T-helper 9 cell (primary cell): Measurements from ENCODE around the gene MLN.

Experiments
- DNase-seq: peaks from one replicate; pipeline ENCODE4 v3.0.0-alpha.2; 2020

Gene MLN

GRCh38 chr6:33813990-33814985 lies 10.5 kb upstream of the MLN start:
- DNase-seq = no peak

- no peak for DNase-seq
Measured at GRCh38 chr6:33813246-33813904, 9.6 kb upstream of the MLN start.

- DNase-seq = no peak
Measured at GRCh38 chr6:33812669-33813068, 8.9 kb upstream of the MLN start.

GRCh38 chr6:33809594-33809993 lies 5.8 kb upstream of the MLN start:
- DNase-seq = no peak

- DNase-seq = no peak
Measured at GRCh38 chr6:33808641-33809180, 4.9 kb upstream of the MLN start.

- DNase-seq = no peak
Measured at GRCh38 chr6:33807606-33808005, 3.8 kb upstream of the MLN start.

- DNase-seq = no peak
Measured at GRCh38 chr6:33806841-33807240, 3.0 kb upstream of the MLN start.

GRCh38 chr6:33802186-33802958 lies 1.4 kb downstream of the MLN start:
- DNase-seq = no peak

- DNase-seq = no peak
Measured at GRCh38 chr6:33801611-33802010, 2.2 kb downstream of the MLN start.

- no peak for DNase-seq
Measured at GRCh38 chr6:33800248-33800969, 3.4 kb downstream of the MLN start.

- DNase-seq = no peak
Measured at GRCh38 chr6:33799454-33800113, 4.2 kb downstream of the MLN start.

GRCh38 chr6:33798343-33798848 lies 5.4 kb downstream of the MLN start:
- DNase-seq = no peak

GRCh38 chr6:33797626-33798342 lies 6.0 kb downstream of the MLN start:
- no peak for DNase-seq

GRCh38 chr6:33794910-33795623 lies 8.7 kb downstream of the MLN start:
- no peak for DNase-seq

GRCh38 chr6:33792981-33793380 lies 10.8 kb downstream of the MLN start:
- DNase-seq = no peak

GRCh38 chr6:33791620-33792019 lies 12.2 kb downstream of the MLN start:
- DNase-seq = no peak

GRCh38 chr6:33790910-33791309 lies 12.9 kb downstream of the MLN start:
- no peak for DNase-seq

- no peak for DNase-seq
Measured at GRCh38 chr6:33790379-33790778, 13.4 kb downstream of the MLN start.

GRCh38 chr6:33789550-33789895 lies 14.3 kb downstream of the MLN start:
- no peak for DNase-seq
